ENCODE results near the gene CDH4.

CDH4 gene

GRCh38 chr20:61686051-61686936 is 434.2 kb downstream of the CDH4 start:
- Histone ChIP-seq H3K27me3 (ENCODE audit: control insufficient read depth, insufficient read depth, low read length) (no peaks in the 10 kb centered on the region), H3K4me2 (ENCODE audit: low read length) (no peak overlapping the region), H3K4me3 (ENCODE audit: low read length) (no peak overlapping the region), H3K4me1 (ENCODE audit: control insufficient read depth, insufficient read depth, low read length) (no peaks in the 10 kb centered on the region), H3K36me3 (ENCODE audit: insufficient read depth, low read length) (no peaks in the 10 kb centered on the region), H3K9ac (ENCODE audit: low read depth, low read length) (no peak overlapping the region), H3K9me3 (replicated peaks; ENCODE audit: low read length) (no peaks in the 10 kb centered on the region)

- Histone ChIP-seq H3K4me1 (ENCODE audit: control insufficient read depth, insufficient read depth, low read length) (no peaks in the 10 kb centered on the region), H3K4me3 (ENCODE audit: low read length) (no peak overlapping the region), H3K4me2 (ENCODE audit: low read length) (no peak overlapping the region), H3K36me3 (ENCODE audit: insufficient read depth, low read length) (no peaks in the 10 kb centered on the region), H3K9me3 (replicated peaks; ENCODE audit: low read length) (no peaks in the 10 kb centered on the region), H3K9ac (ENCODE audit: low read depth, low read length) (no peak overlapping the region), H3K27me3 (ENCODE audit: control insufficient read depth, insufficient read depth, low read length) (no peaks in the 10 kb centered on the region)
These were observed 436.4 kb downstream of the CDH4 start for GRCh38 chr20:61688411-61688810.

GRCh38 chr20:61690150-61690549 is 438.1 kb downstream of the CDH4 start:
- Histone ChIP-seq H3K9me3 (replicated peaks; ENCODE audit: low read length) (no peaks in the 10 kb centered on the region), H3K27me3 (ENCODE audit: control insufficient read depth, insufficient read depth, low read length) (no peaks in the 10 kb centered on the region), H3K9ac (ENCODE audit: low read depth, low read length) (no peak overlapping the region), H3K4me1 (ENCODE audit: control insufficient read depth, insufficient read depth, low read length) (no peaks in the 10 kb centered on the region), H3K4me3 (ENCODE audit: low read length) (no peak overlapping the region), H3K36me3 (ENCODE audit: insufficient read depth, low read length) (no peaks in the 10 kb centered on the region), H3K4me2 (ENCODE audit: low read length) (no peak overlapping the region)

GRCh38 chr20:61690993-61691838 is 439.2 kb downstream of the CDH4 start:
- no peaks in the 10 kb centered on the region for H3K9me3 ChIP-seq (replicated peaks; ENCODE audit: low read length)
- H3K4me1 ChIP-seq (ENCODE audit: control insufficient read depth, insufficient read depth, low read length): no peaks in the 10 kb centered on the region
- no peaks in the 10 kb centered on the region for H3K36me3 ChIP-seq (ENCODE audit: insufficient read depth, low read length)
- no peaks in the 10 kb centered on the region for H3K27me3 ChIP-seq (ENCODE audit: control insufficient read depth, insufficient read depth, low read length)
- H3K4me3 ChIP-seq (ENCODE audit: low read length): no peak overlapping the region
- H3K4me2 ChIP-seq (ENCODE audit: low read length): no peak overlapping the region
- H3K9ac ChIP-seq (ENCODE audit: low read depth, low read length): no peak overlapping the region

GRCh38 chr20:61691978-61692377 is 439.9 kb downstream of the CDH4 start:
- H3K36me3 ChIP-seq (ENCODE audit: insufficient read depth, low read length): no peaks in the 10 kb centered on the region
- no peaks in the 10 kb centered on the region for H3K9me3 ChIP-seq (replicated peaks; ENCODE audit: low read length)
- no peaks in the 10 kb centered on the region for H3K4me1 ChIP-seq (ENCODE audit: control insufficient read depth, insufficient read depth, low read length)
- H3K4me3 ChIP-seq (ENCODE audit: low read length): no peak overlapping the region
- no peak overlapping the region for H3K4me2 ChIP-seq (ENCODE audit: low read length)
- no peak overlapping the region for H3K9ac ChIP-seq (ENCODE audit: low read depth, low read length)
- no peaks in the 10 kb centered on the region for H3K27me3 ChIP-seq (ENCODE audit: control insufficient read depth, insufficient read depth, low read length)

- Histone ChIP-seq H3K9me3 (replicated peaks; ENCODE audit: low read length) (no peaks in the 10 kb centered on the region), H3K4me3 (ENCODE audit: low read length) (no peak overlapping the region), H3K4me1 (ENCODE audit: control insufficient read depth, insufficient read depth, low read length) (no peaks in the 10 kb centered on the region), H3K9ac (ENCODE audit: low read depth, low read length) (no peak overlapping the region), H3K4me2 (ENCODE audit: low read length) (no peak overlapping the region), H3K36me3 (ENCODE audit: insufficient read depth, low read length) (no peaks in the 10 kb centered on the region), H3K27me3 (ENCODE audit: control insufficient read depth, insufficient read depth, low read length) (no peaks in the 10 kb centered on the region)
These were observed 440.4 kb downstream of the CDH4 start for GRCh38 chr20:61692479-61692878.

GRCh38 chr20:61693055-61693600 is 441.1 kb downstream of the CDH4 start:
- H3K36me3 ChIP-seq (ENCODE audit: insufficient read depth, low read length): no peaks in the 10 kb centered on the region
- no peak overlapping the region for H3K9ac ChIP-seq (ENCODE audit: low read depth, low read length)
- no peaks in the 10 kb centered on the region for H3K4me1 ChIP-seq (ENCODE audit: control insufficient read depth, insufficient read depth, low read length)
- no peak overlapping the region for H3K4me2 ChIP-seq (ENCODE audit: low read length)
- H3K4me3 ChIP-seq (ENCODE audit: low read length): no peak overlapping the region
- no peaks in the 10 kb centered on the region for H3K27me3 ChIP-seq (ENCODE audit: control insufficient read depth, insufficient read depth, low read length)
- no peaks in the 10 kb centered on the region for H3K9me3 ChIP-seq (replicated peaks; ENCODE audit: low read length)

- Histone ChIP-seq H3K4me3 (ENCODE audit: low read length) (no peak overlapping the region), H3K4me1 (ENCODE audit: control insufficient read depth, insufficient read depth, low read length) (peaks cover 2% of the 10 kb centered on the region), H3K4me2 (ENCODE audit: low read length) (no peak overlapping the region), H3K9me3 (replicated peaks; ENCODE audit: low read length) (no peaks in the 10 kb centered on the region), H3K27me3 (ENCODE audit: control insufficient read depth, insufficient read depth, low read length) (no peaks in the 10 kb centered on the region), H3K9ac (ENCODE audit: low read depth, low read length) (no peak overlapping the region), H3K36me3 (ENCODE audit: insufficient read depth, low read length) (no peaks in the 10 kb centered on the region)
These were observed 442.6 kb downstream of the CDH4 start for GRCh38 chr20:61694682-61695081.

GRCh38 chr20:61695741-61696140 is 443.7 kb downstream of the CDH4 start:
- Histone ChIP-seq H3K4me1 (ENCODE audit: control insufficient read depth, insufficient read depth, low read length) (peaks cover 2% of the 10 kb centered on the region), H3K36me3 (ENCODE audit: insufficient read depth, low read length) (no peaks in the 10 kb centered on the region), H3K4me2 (ENCODE audit: low read length) (no peak overlapping the region), H3K9ac (ENCODE audit: low read depth, low read length) (no peak overlapping the region), H3K9me3 (replicated peaks; ENCODE audit: low read length) (no peaks in the 10 kb centered on the region), H3K27me3 (ENCODE audit: control insufficient read depth, insufficient read depth, low read length) (no peaks in the 10 kb centered on the region), H3K4me3 (ENCODE audit: low read length) (no peak overlapping the region)

GRCh38 chr20:61696181-61696735 is 444.2 kb downstream of the CDH4 start:
- Histone ChIP-seq H3K4me1 (ENCODE audit: control insufficient read depth, insufficient read depth, low read length) (peaks cover 2% of the 10 kb centered on the region), H3K27me3 (ENCODE audit: control insufficient read depth, insufficient read depth, low read length) (no peaks in the 10 kb centered on the region), H3K4me3 (ENCODE audit: low read length) (no peak overlapping the region), H3K36me3 (ENCODE audit: insufficient read depth, low read length) (no peaks in the 10 kb centered on the region), H3K9me3 (replicated peaks; ENCODE audit: low read length) (no peaks in the 10 kb centered on the region), H3K9ac (ENCODE audit: low read depth, low read length) (no peak overlapping the region), H3K4me2 (ENCODE audit: low read length) (no peak overlapping the region)
